HG03354 (cell line): ENCODE measurements around the gene P2RX6.

Source experiments
- ATAC-seq: cut with Tn5 transposase; IDR thresholded peaks from one replicate; pipeline ENCODE4 v1.9.1; 2021; ENCODE audit warnings: mild to moderate bottlenecking; ENCODE audit not compliant: unreplicated experiment, poor library complexity, severe bottlenecking

P2RX6 gene

GRCh38 chr22:20979243-20979809 lies 35.6 kb upstream of the P2RX6 start:
- no peak for ATAC-seq

GRCh38 chr22:20979940-20980453 lies 35.0 kb upstream of the P2RX6 start:
- no peak for ATAC-seq

GRCh38 chr22:20980523-20980922 lies 34.4 kb upstream of the P2RX6 start:
- ATAC-seq = no peak

- ATAC-seq = no peak
These were observed 33.8 kb upstream of the P2RX6 start for GRCh38 chr22:20980938-20981722.

- ATAC-seq = peak; percentile 83
These were observed 33.0 kb upstream of the P2RX6 start, which contains the start of gene LZTR1 for GRCh38 chr22:20981787-20982562. Gene LZTR1, plus strand, starts transcription at chr22:20982297. Its CDS starts 75 bp downstream, at chr22:20982372.

GRCh38 chr22:20982563-20982882 lies 32.4 kb upstream of the P2RX6 start:
- ATAC-seq = peak; percentile 23

GRCh38 chr22:20983081-20983771 lies 31.7 kb upstream of the P2RX6 start:
- ATAC-seq = no peak

GRCh38 chr22:20985720-20986119 lies 29.2 kb upstream of the P2RX6 start:
- ATAC-seq = no peak

GRCh38 chr22:20986365-20986764 lies 28.6 kb upstream of the P2RX6 start:
- ATAC-seq = no peak

GRCh38 chr22:20987375-20987774 lies 27.6 kb upstream of the P2RX6 start:
- no peak for ATAC-seq

- no peak for ATAC-seq
These were observed 26.2 kb upstream of the P2RX6 start for GRCh38 chr22:20988573-20989322.

GRCh38 chr22:20989323-20990138 lies 25.4 kb upstream of the P2RX6 start:
- no peak for ATAC-seq

- no peak for ATAC-seq
These were observed 24.5 kb upstream of the P2RX6 start for GRCh38 chr22:20990184-20991180.

GRCh38 chr22:20991252-20992055 lies 23.5 kb upstream of the P2RX6 start:
- ATAC-seq = no peak

- ATAC-seq = no peak
These were observed 22.9 kb upstream of the P2RX6 start for GRCh38 chr22:20992056-20992442.

- no peak for ATAC-seq
These were observed 22.3 kb upstream of the P2RX6 start for GRCh38 chr22:20992456-20993303.
